ENCODE measurements around the gene SLC35F2.

SLC35F2 gene

DNA sequence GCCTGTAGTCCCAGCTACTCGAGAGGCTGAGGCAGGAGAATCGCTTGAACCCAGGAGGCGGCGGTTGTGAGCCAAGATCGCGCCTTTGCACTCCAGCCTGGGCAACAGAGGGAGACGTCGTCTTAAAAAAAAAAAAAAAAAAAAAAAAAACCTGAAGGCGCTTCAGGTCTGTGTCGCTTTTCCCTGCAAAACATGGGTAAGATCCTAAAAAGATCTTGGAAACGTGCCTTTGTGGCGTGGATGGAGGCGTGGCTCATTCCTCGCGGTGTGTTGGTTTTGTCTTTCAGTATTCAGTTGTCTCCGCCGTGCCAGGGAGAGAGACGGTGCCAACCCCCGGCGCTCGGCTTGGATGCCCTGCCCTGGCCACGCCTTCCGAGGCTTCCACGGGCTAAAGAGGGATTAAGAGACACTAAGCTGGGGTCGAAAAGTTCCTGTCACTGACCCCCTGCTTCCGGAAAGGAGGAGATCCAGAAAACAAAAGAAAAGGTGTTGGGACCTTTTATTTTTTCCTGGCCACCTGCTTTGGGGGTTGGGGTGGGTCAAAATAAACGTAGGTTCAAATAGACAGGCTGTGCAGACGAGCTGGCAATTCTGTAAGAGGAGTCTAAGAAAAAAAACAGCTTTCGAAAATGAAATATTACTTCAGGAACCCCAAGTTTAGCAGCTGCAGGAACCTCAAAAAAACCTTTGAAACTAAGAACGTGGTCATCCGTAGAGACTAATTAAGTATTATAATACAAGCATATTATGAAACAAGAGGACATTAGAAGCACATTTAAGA is 1.1 kb upstream of the SLC35F2 start:
- Histone ChIP-seq H3K9ac (peak overlapping the region; percentile 80 to 95 (median 90)), H3K4me1 (peaks cover 5 to 25% (median 14%) of the 10 kb centered on the region in 10 experiments; a peak in 14 of 20 replicates), H3K4me3 (peak overlapping the region; percentile 73 to 99 (median 91)), H3K4me2 (peak overlapping the region; percentile 73 to 91 (median 88)), H4K20me1 (peaks cover 0 to 32% (median 18%) of the 10 kb centered on the region in 11 experiments; a peak in 16 of 22 replicates), H3K36me3 (peaks cover 0 to 18% (median 14%) of the 10 kb centered on the region in 11 experiments; a peak in 19 of 22 replicates), H3K9me3 (replicated peaks in 1 of 11) (peaks cover 0 to 8% (median 0%) of the 10 kb centered on the region in 11 experiments; a peak in 1 of 22 replicates), H3K27ac (peak overlapping the region; percentile 48 to 94 (median 89); a peak in 21 of 22 replicates), H3K27me3 (no peaks in the 10 kb centered on the region)
- no peak for TF ChIP-seq Cebpa-rat (IDR thresholded peaks at IDR 0.05)

DNA sequence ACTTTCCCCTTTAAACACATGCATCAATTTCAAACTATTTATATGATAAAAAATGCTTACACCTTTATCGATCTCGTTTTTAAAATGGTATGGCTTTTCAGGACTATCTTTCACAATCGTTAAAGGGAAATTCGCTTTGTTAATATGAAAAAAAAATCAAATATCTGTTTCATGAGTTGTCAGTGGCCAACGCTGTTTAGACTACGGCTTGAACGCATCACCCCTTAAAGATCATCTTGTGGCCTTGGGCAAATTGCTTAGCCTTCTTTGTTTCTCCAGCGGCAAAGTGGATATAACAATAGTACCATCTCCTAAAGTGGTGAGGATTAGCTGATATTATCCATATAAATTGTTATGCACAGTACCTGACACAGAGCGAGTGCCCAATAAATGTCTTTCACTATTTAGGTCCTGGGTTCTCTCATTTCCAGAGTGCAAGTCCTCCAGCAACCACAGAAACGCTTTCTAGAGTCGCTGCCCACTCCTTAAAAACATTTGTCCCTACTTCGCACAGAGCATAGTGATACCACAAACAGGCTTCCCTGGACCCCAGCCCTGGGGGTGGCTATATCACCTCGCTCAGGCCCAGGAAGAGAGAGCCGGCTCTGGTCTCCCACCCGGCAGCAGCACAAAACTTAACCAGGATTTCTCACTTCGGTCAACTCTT is 904 bp downstream of the SLC35F2 start:
- no peaks in the 10 kb centered on the region for H3K27me3 ChIP-seq
- peak overlapping the region; percentile 48 to 94 (median 89); a peak in 21 of 22 replicates for H3K27ac ChIP-seq
- H3K4me3 ChIP-seq = peak overlapping the region; percentile 73 to 99 (median 91)
- H3K4me2 ChIP-seq = peak overlapping the region; percentile 73 to 91 (median 88)
- peaks cover 0 to 9% (median 0%) of the 10 kb centered on the region in 11 experiments; a peak in 2 of 22 replicates for H3K9me3 ChIP-seq (replicated peaks in 1 of 11)
- H3K9ac ChIP-seq = peak overlapping the region; percentile 80 to 95 (median 90)
- TF ChIP-seq Cebpa-rat (IDR thresholded peaks at IDR 0.05) = no peak
- H3K36me3 ChIP-seq = peaks cover 0 to 29% (median 24%) of the 10 kb centered on the region in 11 experiments; a peak in 19 of 22 replicates
- H4K20me1 ChIP-seq = peaks cover 0 to 52% (median 34%) of the 10 kb centered on the region in 11 experiments; a peak in 16 of 22 replicates
- H3K4me1 ChIP-seq = peaks cover 6 to 25% (median 14%) of the 10 kb centered on the region in 10 experiments; a peak in 14 of 20 replicates

DNA sequence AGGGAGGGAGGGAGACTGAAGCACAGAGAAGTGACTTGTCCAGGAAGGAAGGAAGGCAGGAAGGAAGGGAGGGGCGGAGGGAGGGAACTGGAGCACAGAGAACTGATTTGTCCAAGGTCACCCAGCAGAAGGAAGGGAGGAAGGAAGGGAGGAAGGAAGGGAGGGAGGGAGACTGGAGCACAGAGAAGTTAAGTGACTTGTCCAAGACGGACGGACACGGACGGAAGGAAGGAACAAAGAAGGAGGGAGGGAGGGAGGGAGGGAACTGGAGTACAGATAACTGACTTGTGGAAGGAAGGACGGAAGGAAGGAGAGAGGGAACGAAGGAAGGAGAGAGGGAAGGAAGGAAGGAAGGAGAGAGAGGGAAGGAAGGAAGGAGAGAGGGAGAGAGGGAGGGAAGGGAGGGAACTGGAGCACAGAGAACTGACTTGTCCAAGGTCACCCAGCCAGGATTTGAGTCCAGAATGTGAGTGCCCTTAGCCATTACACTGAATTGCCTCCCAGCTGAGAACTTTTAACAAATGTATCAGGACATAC is 1.5 kb downstream of the SLC35F2 start:
- H3K27ac ChIP-seq = peak overlapping the region in 9 of 11 experiments; percentile 85 to 94 (median 92); a peak in 15 of 22 replicates
- peaks cover 7 to 26% (median 15%) of the 10 kb centered on the region in 10 experiments; a peak in 16 of 20 replicates for H3K4me1 ChIP-seq
- peaks cover 0 to 9% (median 0%) of the 10 kb centered on the region in 11 experiments; a peak in 2 of 22 replicates for H3K9me3 ChIP-seq (replicated peaks in 1 of 11)
- no peaks in the 10 kb centered on the region for H3K27me3 ChIP-seq
- no peak for TF ChIP-seq Cebpa-rat (IDR thresholded peaks at IDR 0.05)
- peak overlapping the region; percentile 73 to 91 (median 88); a peak in 21 of 22 replicates for H3K4me2 ChIP-seq
- peak overlapping the region in 10 of 11 experiments; percentile 82 to 95 (median 91); a peak in 17 of 22 replicates for H3K9ac ChIP-seq
- H3K36me3 ChIP-seq = peaks cover 0 to 29% (median 24%) of the 10 kb centered on the region in 11 experiments; a peak in 19 of 22 replicates
- peaks cover 0 to 58% (median 40%) of the 10 kb centered on the region in 11 experiments; a peak in 17 of 22 replicates for H4K20me1 ChIP-seq
- peak overlapping the region; percentile 73 to 99 (median 91) for H3K4me3 ChIP-seq

DNA sequence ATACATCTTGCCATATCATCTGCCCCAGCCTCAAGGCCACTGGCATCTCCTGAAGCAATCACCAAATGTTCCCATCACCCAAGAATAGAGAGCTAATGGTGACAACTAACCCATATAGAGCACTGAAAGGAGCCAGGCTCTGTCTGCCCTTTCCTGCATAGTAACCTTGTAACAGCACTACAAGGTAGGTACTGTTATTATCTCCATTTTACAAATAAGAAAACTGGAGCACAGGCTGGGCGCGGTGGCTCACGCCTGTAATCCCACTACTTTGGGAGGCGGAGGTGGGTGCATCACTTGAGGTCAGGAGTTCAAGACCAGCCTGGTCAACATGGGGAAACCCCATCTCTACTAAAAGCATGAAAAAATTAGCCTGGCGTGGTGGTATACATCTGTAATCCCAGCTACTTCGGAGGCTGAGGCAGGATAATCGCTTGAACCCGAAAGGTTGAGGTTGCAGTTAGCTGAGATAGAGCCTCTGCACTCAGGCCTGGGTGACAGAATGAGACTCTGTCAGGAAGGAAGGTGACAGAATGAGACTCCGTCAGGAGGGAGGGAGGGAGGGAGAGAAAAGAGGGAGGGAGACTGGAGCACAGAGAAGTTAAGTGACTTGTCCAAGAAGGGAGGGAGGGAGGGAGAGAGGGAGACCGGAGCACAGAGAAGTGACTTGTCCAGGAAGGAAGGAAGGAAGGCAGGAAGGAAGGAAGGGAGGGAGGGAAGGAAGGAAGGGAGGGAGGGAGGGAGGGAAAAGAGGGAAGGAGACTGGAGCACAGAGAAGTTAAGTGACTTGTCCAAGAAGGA is 2.2 kb downstream of the SLC35F2 start:
- Histone ChIP-seq H3K9me3 (replicated peaks in 1 of 11) (peaks cover 0 to 9% (median 0%) of the 10 kb centered on the region in 11 experiments; a peak in 2 of 22 replicates), H3K4me3 (peak overlapping the region in 1 of 10 experiments; percentile 92; a peak in 2 of 20 replicates), H3K4me1 (peaks cover 10 to 29% (median 19%) of the 10 kb centered on the region in 10 experiments; a peak in 17 of 20 replicates), H3K36me3 (peaks cover 0 to 32% (median 24%) of the 10 kb centered on the region in 11 experiments; a peak in 19 of 22 replicates), H4K20me1 (peaks cover 0 to 65% (median 47%) of the 10 kb centered on the region in 11 experiments; a peak in 18 of 22 replicates), H3K27me3 (no peaks in the 10 kb centered on the region), H3K4me2 (peak overlapping the region in 8 of 11 experiments; percentile 12 to 79 (median 44); a peak in 12 of 22 replicates), H3K9ac (peak overlapping the region in 1 of 11 experiments; percentile 16; a peak in 1 of 22 replicates), H3K27ac (peak overlapping the region in 2 of 11 experiments; percentile 11 to 26; a peak in 4 of 22 replicates)
- TF ChIP-seq Cebpa-rat (IDR thresholded peaks at IDR 0.05) = no peak

DNA sequence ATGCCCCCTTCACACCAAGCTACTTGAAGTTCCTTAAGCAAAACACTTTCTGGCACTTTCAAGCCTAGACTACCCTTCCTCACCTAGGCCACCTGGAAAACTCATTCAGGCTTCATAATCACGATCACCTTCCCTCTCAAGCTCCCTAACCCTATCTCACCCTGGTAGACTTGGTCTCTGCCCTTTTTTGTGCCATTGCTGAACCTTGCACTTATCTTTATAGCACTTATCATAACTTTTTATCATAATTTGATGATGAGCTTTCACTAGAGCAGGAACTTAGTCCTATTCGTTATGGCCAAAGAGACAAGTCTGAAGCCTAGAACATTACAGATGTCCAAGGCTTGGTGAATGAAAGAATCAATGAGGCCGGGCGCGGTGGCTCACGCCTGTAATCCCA is 5.5 kb downstream of the SLC35F2 start:
- no peak for TF ChIP-seq Cebpa-rat (IDR thresholded peaks at IDR 0.05)
- no peak overlapping the region for H3K27ac ChIP-seq
- no peak overlapping the region for H3K4me3 ChIP-seq
- peaks cover 7 to 50% (median 38%) of the 10 kb centered on the region in 10 experiments; a peak in 19 of 20 replicates for H3K4me1 ChIP-seq
- no peak overlapping the region for H3K4me2 ChIP-seq
- no peak overlapping the region for H3K9ac ChIP-seq
- peaks cover 0 to 94% (median 79%) of the 10 kb centered on the region in 11 experiments; a peak in 18 of 22 replicates for H4K20me1 ChIP-seq
- peaks cover 0 to 9% (median 0%) of the 10 kb centered on the region in 11 experiments; a peak in 2 of 22 replicates for H3K9me3 ChIP-seq (replicated peaks in 1 of 11)
- peaks cover 0 to 42% (median 24%) of the 10 kb centered on the region in 11 experiments; a peak in 19 of 22 replicates for H3K36me3 ChIP-seq
- no peaks in the 10 kb centered on the region for H3K27me3 ChIP-seq

DNA sequence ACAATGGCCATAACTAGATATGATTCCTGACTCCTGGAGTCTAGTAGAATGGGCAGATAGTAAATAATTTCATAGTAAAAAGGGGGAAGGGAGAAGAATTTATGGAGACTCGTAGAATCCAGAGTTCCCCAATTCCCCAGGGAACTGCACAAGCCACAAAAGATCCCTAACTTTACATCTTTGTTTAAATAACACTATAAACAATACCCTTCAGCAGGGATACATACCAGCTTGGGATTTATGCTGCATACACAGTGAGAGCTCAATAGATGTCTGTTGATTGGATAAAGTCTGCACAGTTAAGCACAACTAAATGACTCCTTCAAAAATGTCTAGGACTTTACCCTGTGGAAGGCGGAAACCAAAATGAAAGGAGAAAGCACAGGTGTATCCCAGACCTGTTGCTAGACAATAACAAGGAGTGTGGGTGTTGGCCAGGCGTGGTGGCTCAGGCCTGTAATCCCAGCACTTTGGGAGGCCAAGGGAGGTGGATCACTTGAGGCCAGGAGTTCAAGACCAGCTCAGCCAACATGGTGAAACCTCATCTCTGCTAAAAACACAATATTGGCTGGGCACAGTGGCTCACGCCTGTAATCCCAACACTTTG is 6.8 kb downstream of the SLC35F2 start:
- Histone ChIP-seq H3K27ac (no peak overlapping the region), H3K4me2 (peak overlapping the region in 4 of 11 experiments; percentile 7 to 48 (median 14); a peak in 2 of 22 replicates), H3K27me3 (no peaks in the 10 kb centered on the region), H3K9me3 (replicated peaks in 1 of 11) (peaks cover 0 to 9% (median 0%) of the 10 kb centered on the region in 11 experiments; a peak in 2 of 22 replicates), H3K36me3 (peaks cover 0 to 51% (median 25%) of the 10 kb centered on the region in 11 experiments; a peak in 19 of 22 replicates), H4K20me1 (peaks cover 0 to 97% (median 92%) of the 10 kb centered on the region in 11 experiments; a peak in 18 of 22 replicates), H3K4me3 (no peak overlapping the region), H3K4me1 (peaks cover 0 to 57% (median 41%) of the 10 kb centered on the region in 10 experiments; a peak in 17 of 20 replicates), H3K9ac (no peak overlapping the region)
- no peak for TF ChIP-seq Cebpa-rat (IDR thresholded peaks at IDR 0.05)

DNA sequence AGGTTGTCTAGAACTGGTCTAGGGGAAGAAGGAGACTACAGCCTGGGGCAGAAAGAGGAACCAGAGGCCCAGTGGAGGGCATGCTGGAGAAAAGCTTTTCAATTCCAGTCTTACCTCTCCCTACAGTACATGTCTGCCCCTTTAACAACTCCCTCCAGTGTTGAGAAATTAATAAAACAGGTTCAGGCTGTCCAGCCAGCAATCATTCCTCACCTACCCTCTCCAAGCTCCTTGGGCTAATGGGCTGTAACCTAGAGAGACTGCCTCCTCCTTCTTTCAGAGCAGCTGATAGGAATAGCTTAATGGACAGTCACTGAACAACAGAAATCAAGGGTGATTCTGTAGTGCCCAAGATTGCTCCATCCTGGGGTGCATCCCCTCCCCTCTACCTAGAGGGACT is 8.8 kb downstream of the SLC35F2 start:
- Histone ChIP-seq H3K4me2 (peak overlapping the region in 9 of 11 experiments; percentile 3 to 80 (median 50); a peak in 12 of 22 replicates), H3K4me1 (peaks cover 0 to 61% (median 37%) of the 10 kb centered on the region in 10 experiments; a peak in 17 of 20 replicates), H3K9me3 (replicated peaks in 1 of 11) (peaks cover 0 to 7% (median 0%) of the 10 kb centered on the region in 11 experiments; a peak in 3 of 22 replicates), H3K27me3 (no peaks in the 10 kb centered on the region), H3K36me3 (peaks cover 4 to 55% (median 28%) of the 10 kb centered on the region in 11 experiments; a peak in 20 of 22 replicates), H3K27ac (peak overlapping the region in 8 of 11 experiments; percentile 0 to 53 (median 35); a peak in 11 of 22 replicates), H3K4me3 (no peak overlapping the region), H4K20me1 (peaks cover 0 to 99% (median 77%) of the 10 kb centered on the region in 11 experiments; a peak in 17 of 22 replicates), H3K9ac (peak overlapping the region in 1 of 11 experiments; percentile 33; a peak in 1 of 22 replicates)
- TF ChIP-seq Cebpa-rat (IDR thresholded peaks at IDR 0.05) = no peak

All from BLaER1 treated with 17β-estradiol and CSF1 and Interleukin-3, amounts not matched to agents 10 nM and 100 nM (cell line).